HL-60 (cell line): ENCODE results near the gene TPO.
"Not testable (repeated sequence)": the region's sequence is repeated elsewhere in the genome, so short reads cannot be mapped to it uniquely, and the experiment has no call there.

ENCODE experiments used
- DNase-seq, 2 experiments: peaks; one replicate each; pipeline ENCODE4 v3.0.0-alpha.2; 2010 to 2020; ENCODE audit warnings: low read depth in 1 of 2, low spot score in 1 of 2
- H3K27ac ChIP-seq: fragments of 250-450 bp; sonication (Bioruptor Pico); replicated peaks from 2 replicates; pipeline ENCODE4 v1.5.1; 2020; ENCODE audit warnings: mild to moderate bottlenecking, moderate library complexity
- H3K27me3 ChIP-seq: fragments of 250-450 bp; sonication (Bioruptor Pico); 2 replicates; pipeline ENCODE4 v1.5.1; 2021; ENCODE audit warnings: mild to moderate bottlenecking, moderate library complexity; ENCODE audit not compliant: insufficient read depth, poor library complexity, severe bottlenecking
- H3K4me3 ChIP-seq: replicated peaks from 2 replicates; pipeline ENCODE4 v1.5.1; 2011; ENCODE audit warnings: mild to moderate bottlenecking, control low read depth, low read length; ENCODE audit not compliant: insufficient read depth
- CTCF ChIP-seq: IDR thresholded peaks from one replicate; pipeline ENCODE4 v1.5.1; 2011; ENCODE audit warnings: low read length, control low read depth, inconsistent platforms; ENCODE audit not compliant: insufficient read depth
- GABPA ChIP-seq: IDR thresholded peaks from 2 replicates; pipeline ENCODE4 v1.6.1; 2012; ENCODE audit warnings: low read depth
- POLR2AphosphoS5 ChIP-seq: IDR thresholded peaks from 2 replicates; pipeline ENCODE4 v1.6.1; 2012; ENCODE audit warnings: low read depth
- REST ChIP-seq: IDR thresholded peaks from 2 replicates; pipeline ENCODE4 v1.6.1; 2012; ENCODE audit warnings: low read depth; ENCODE audit not compliant: insufficient replicate concordance
- SPI1 ChIP-seq: IDR thresholded peaks from 2 replicates; pipeline ENCODE4 v1.6.1; 2012; ENCODE audit warnings: low read depth, mild to moderate bottlenecking, borderline replicate concordance

TPO gene

GRCh38 chr2:1491751-1492150, 78.5 kb downstream of the TPO start:
- DNase-seq, result no peak
- no peaks in the 10 kb centered on the region for H3K27me3 ChIP-seq
- H3K4me3 ChIP-seq, result no peak overlapping the region
- no peak for TF ChIP-seq SPI1
- TF ChIP-seq POLR2AphosphoS5, result no peak
- no peak for TF ChIP-seq REST
- no peak for TF ChIP-seq GABPA
- TF ChIP-seq CTCF, result no peak
- no peak overlapping the region for H3K27ac ChIP-seq

GRCh38 chr2:1492231-1492630, 79.0 kb downstream of the TPO start:
- not testable (repeated sequence) for H3K27ac ChIP-seq, DNase-seq, H3K27me3 ChIP-seq, H3K4me3 ChIP-seq

- Histone ChIP-seq H3K27ac (no peak overlapping the region), H3K4me3 (no peak overlapping the region), H3K27me3 (no peaks in the 10 kb centered on the region)
- DNase-seq, result no peak
- no peak for TF ChIP-seq REST
- no peak for TF ChIP-seq CTCF
- TF ChIP-seq SPI1, result no peak
- no peak for TF ChIP-seq POLR2AphosphoS5
- TF ChIP-seq GABPA, result no peak
These were observed 79.6 kb downstream of the TPO start for GRCh38 chr2:1492711-1493430.

GRCh38 chr2:1493431-1494126, 80.3 kb downstream of the TPO start:
- TF ChIP-seq POLR2AphosphoS5, result no peak
- no peak for TF ChIP-seq REST
- TF ChIP-seq CTCF, result no peak
- TF ChIP-seq GABPA, result no peak
- no peak for TF ChIP-seq SPI1
- no peak overlapping the region for H3K4me3 ChIP-seq
- no peaks in the 10 kb centered on the region for H3K27me3 ChIP-seq

More at GRCh38 chr2:1493431-1494126, 80.3 kb downstream of the TPO start:
- H3K27ac ChIP-seq, result no peak overlapping the region
- no peak for DNase-seq
